GM21528 (cell line): ENCODE results near the gene PATJ.
"Not testable (repeated sequence)": the region's sequence is repeated elsewhere in the genome, so short reads cannot be mapped to it uniquely, and the experiment has no call there.

Experiments
- ATAC-seq: cut with Tn5 transposase; IDR thresholded peaks from one replicate; pipeline ENCODE4 v1.9.1; 2021; ENCODE audit warnings: mild to moderate bottlenecking, moderate library complexity; ENCODE audit not compliant: unreplicated experiment, low FRiP score

The PATJ gene

DNA sequence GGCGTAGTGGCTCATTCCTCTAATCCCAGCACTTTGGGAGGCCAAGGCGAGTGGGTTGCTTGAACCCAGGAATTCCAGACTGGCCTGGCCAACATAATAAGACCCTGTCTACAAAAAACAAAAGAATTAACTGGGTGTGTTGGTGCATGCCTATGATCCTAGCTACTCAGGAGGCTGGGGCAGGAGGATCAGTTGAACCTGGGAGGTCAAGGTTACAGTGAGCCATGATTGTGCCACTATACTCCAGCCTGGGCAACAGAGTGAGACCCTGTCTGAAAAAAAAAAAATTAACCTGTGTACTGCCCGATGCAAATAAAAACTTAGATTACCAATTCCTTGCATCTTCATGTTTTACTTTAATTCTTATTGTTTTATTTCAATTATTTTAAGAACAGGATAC is 193.2 kb downstream of the PATJ start:
- ATAC-seq = no peak

DNA sequence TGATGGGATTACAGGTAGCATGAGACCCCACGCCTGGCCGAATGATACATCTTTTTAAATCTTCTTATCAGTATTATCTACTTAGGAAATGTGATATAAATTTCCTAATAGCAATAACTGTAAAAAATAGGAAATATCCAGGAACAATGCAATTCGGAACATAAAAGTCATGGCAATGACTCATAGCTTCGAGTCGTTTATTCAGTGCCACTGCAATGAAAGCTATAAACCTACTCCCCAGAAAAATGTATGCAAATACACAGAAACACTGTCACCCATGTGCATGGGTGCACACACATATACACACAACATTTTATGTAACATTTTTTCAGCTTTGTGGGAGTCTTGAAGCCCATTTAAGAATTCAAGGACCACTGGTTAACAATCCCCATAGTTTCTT is 194.6 kb downstream of the PATJ start:
- ATAC-seq = no peak

DNA sequence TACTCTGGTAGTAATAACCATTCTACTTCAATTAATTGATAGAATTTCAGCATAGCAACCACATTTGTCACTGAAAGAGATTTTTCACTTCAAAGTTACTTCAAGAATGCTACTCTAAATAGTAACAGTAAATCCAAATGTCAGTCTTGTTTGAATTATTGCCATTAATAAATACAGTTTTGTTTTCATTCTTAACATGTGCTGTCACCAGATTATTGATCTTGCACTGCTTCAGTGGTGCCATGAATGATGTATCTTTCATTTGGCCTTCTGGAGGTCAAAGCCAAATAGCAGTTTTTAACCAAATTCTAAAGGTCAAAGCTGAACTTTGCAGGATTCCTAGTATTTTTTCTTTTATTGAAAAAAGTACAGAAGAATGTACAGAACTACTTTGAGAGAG is 199.5 kb downstream of the PATJ start:
- no peak for ATAC-seq

- no peak for ATAC-seq
Observed at GRCh38 chr1:61942856-61943255, 200.6 kb downstream of the PATJ start.

- ATAC-seq = not testable (repeated sequence)
Observed at GRCh38 chr1:61948685-61949084, 206.4 kb downstream of the PATJ start.

GRCh38 chr1:61950418-61950817 is 208.1 kb downstream of the PATJ start:
- no peak for ATAC-seq

DNA sequence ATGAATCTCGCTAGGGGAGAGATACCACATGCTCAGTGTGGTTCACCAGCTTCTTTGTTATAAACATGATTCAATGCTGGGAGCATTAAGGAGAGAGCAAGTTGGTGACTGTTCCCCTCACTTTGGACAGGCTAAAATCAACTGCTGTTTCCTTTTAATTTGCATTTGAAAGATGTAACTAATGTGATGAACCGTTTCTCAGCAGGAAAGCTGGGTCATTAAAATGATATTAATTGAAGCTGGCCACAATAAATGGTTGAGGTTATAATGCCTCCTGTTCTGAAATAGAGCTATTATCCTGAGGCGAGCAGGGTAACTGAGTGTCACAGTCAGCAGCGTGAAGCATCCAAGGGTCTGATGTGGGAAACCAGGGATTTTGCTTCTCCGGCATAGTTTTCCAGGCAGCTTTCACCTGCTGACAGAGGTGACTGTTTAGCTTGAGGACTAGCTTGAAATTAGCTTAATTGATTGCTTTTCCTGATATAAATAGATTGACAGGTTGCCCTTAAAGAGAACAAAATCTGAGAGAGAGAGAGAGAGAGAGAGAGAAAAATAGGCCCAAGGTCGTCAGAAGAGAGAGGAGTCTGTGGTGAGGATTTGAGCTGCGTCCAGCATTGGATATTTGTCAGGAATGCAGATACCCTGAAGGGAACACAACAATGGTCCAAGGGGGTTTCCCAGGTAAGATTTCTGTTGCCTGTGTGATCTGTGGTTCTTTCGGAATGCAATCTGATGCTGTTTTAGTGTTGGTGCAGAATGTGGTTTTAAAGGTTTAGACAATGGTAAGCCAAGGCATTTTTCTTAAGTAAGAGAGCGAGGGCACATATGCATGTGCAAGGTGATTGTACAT is 209.7 kb downstream of the PATJ start:
- no peak for ATAC-seq

DNA sequence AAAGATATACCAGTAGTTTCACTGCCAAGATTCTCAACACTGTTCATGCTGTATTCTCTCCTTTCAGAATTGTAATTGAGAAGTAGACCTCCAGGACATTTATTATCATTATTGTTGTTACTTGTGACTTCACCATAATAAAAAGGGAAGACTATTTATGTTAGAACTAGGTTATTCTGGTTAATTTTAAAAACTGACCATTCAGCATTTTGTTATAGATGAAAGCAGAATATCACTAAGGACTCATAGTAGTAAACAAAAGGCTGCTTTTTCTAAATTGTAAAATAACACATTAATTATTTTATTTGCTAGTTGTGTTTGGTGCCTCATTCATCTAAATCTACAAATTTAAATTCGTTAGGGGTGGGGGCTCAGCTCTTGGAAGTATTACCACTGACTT is 210.4 kb downstream of the PATJ start:
- no peak for ATAC-seq

GRCh38 chr1:61953076-61953789 is 211.0 kb downstream of the PATJ start:
- ATAC-seq = no peak

GRCh38 chr1:61953790-61954150 is 211.5 kb downstream of the PATJ start:
- ATAC-seq = no peak

GRCh38 chr1:61955261-61955660 is 213.0 kb downstream of the PATJ start:
- ATAC-seq = no peak

DNA sequence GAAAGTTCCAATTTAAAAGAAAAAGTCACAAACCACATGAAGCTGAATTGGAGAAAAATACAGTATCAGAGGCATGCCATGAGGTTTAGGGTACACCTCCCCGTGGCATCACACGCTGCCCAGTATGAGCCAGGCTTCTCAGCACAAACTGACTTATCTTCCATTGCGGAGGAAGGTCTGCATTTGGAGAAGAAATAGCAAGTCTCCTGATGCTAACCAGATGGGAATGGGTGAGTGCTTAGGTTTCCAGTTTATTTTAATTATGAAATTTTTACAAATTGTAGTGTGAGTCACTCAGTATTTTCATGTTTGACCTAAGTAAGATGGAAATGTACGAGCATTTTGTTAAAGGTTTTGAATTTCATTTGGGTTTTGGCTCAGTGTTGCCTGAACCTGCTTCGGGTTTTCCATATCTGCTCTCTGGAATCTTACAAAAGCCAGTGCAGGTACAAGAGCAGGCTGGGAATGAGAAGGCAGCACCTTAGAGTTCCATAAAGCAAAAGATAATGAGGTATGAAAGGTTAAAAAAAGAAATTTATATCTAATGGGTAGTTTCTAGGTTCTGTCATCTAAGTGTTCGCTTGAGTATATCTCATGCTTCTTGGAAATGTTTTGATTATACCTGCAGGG is 213.9 kb downstream of the PATJ start:
- ATAC-seq = no peak

- no peak for ATAC-seq
Observed at GRCh38 chr1:61956784-61957183, 214.5 kb downstream of the PATJ start.

DNA sequence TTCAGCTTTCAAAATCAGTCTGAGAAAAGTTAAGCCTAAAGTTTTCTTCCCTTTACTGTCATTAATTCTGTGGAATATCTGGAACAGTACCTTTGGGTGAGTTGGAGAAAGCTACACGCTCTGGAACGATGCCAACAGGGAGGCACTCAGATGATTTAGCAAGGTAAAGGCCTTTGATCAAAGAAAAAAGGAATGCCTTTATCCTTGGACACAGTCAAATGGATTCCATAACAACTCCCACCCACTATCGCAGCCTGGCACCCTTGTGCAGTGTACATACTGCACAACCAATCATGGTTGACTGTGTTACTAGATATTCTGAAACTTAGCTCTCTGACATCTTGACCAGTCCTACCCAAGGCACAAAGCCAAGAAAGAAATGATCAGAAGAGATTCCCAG is 218.7 kb downstream of the PATJ start:
- ATAC-seq = no peak

- ATAC-seq = no peak
Observed at GRCh38 chr1:61962631-61963030, 220.4 kb downstream of the PATJ start.

DNA sequence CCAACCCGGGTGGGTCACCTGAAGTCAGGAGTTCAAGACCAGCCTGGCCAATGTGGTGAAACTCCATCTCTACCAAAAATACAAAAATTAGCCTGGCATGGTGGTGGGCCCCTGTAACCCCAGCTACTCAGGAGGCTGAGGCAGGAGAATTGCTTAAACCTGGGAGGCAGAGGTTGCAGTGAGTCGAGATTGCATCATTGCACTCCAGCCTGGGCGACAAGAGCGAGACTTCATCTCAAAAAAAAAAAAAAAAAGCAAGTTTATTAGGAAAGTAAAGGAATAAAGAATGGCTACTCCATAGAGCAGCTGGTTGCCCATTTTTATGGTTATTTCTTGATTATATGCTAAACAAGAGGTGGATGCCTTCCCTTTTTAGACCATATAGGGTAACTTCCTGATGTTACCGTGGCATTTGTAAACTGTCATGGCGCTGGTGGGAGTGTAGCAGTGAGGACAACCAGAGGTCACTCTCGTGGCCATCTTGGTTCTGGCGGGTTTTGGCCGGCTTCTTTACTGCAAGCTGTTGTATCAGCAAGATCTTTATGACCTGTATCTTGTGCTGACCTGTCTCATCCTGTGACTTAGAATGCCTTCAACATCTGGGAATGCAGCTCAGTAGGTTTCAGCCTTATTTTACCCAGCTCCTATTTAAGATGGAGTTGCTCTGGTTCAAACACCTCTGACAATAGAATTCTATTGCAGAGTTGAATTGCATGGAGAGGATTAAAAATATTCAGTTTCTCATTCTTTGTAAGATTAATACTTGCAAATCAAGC is 224.4 kb downstream of the PATJ start:
- not testable (repeated sequence) for ATAC-seq

GRCh38 chr1:61967750-61968149 is 225.5 kb downstream of the PATJ start:
- ATAC-seq = no peak

- no peak for ATAC-seq
Observed at GRCh38 chr1:61968869-61969268, 226.6 kb downstream of the PATJ start.

GRCh38 chr1:61973100-61973837 is 231.0 kb downstream of the PATJ start:
- ATAC-seq = no peak

- ATAC-seq = no peak
Observed at GRCh38 chr1:61975638-61976037, 233.4 kb downstream of the PATJ start.
